GM23338 (cell line): ENCODE data around the gene SHB.

Experiments
- CREB1 ChIP-seq: fragments of 250-450 bp; sonication (Bioruptor Pico); IDR thresholded peaks from 2 replicates; pipeline ENCODE4 v1.5.0; 2020; ENCODE audit warnings: low read depth, mild to moderate bottlenecking, moderate library complexity
- EZH2 ChIP-seq: fragments of 200-600 bp; sonication (generic); IDR thresholded peaks from one replicate; pipeline ENCODE4 v1.8.0; 2017; ENCODE audit warnings: antibody characterized with exemption, mild to moderate bottlenecking, low read depth; ENCODE audit not compliant: unreplicated experiment
- EZH2phosphoT487 ChIP-seq: fragments of 200-600 bp; sonication (generic); IDR thresholded peaks from one replicate; pipeline ENCODE4 v1.8.1; 2018; ENCODE audit warnings: antibody characterized with exemption; ENCODE audit not compliant: unreplicated experiment
- JUNB ChIP-seq: IDR thresholded peaks from one replicate; pipeline ENCODE4 v1.6.1; 2016; ENCODE audit warnings: antibody characterized with exemption; ENCODE audit not compliant: unreplicated experiment
- POLR2AphosphoS5 ChIP-seq: IDR thresholded peaks from 2 replicates; pipeline ENCODE4 v1.6.1; 2016; ENCODE audit warnings: antibody characterized with exemption, low read depth
- STAT1 ChIP-seq: IDR thresholded peaks from one replicate; pipeline ENCODE4 v1.6.1; 2016; ENCODE audit warnings: antibody characterized with exemption; ENCODE audit not compliant: unreplicated experiment
- ZNF114 ChIP-seq: fragments of 250-450 bp; sonication (Bioruptor Pico); IDR thresholded peaks from 2 replicates; pipeline ENCODE4 v1.5.0; 2020; ENCODE audit warnings: mild to moderate bottlenecking, moderate library complexity
- ZNF331 ChIP-seq: fragments of 250-450 bp; sonication (Bioruptor Pico); IDR thresholded peaks from 2 replicates; pipeline ENCODE4 v1.5.0; 2020; ENCODE audit warnings: low read depth, mild to moderate bottlenecking, moderate library complexity
- TF ChIP-seq, protein P1 (sequence below): IDR thresholded peaks from 2 replicates; pipeline ENCODE4 v1.6.1; 2016; ENCODE audit warnings: antibody characterized with exemption
- TF ChIP-seq, protein P2 (sequence below), 2 experiments: fragments of 200-600 bp in 1 of 2; sonication (generic) in 1 of 2; conservative IDR thresholded peaks; 2 replicates each; pipeline versions ENCODE4 v1.5.1 to v1.6.1; 2016 to 2017; ENCODE audit warnings: antibody characterized with exemption in 2 of 2, low read depth in 2 of 2, mild to moderate bottlenecking in 2 of 2, moderate library complexity in 1 of 2
- TF ChIP-seq, protein P3 (sequence below): IDR thresholded peaks from one replicate; pipeline ENCODE4 v1.6.1; 2018; ENCODE audit warnings: antibody characterized with exemption; ENCODE audit not compliant: unreplicated experiment
- TF ChIP-seq, protein P4 (sequence below): fragments of 250-450 bp; sonication (Bioruptor Pico); IDR thresholded peaks from 2 replicates; pipeline ENCODE4 v1.5.0; 2020; ENCODE audit warnings: mild to moderate bottlenecking, moderate library complexity

DNA sequence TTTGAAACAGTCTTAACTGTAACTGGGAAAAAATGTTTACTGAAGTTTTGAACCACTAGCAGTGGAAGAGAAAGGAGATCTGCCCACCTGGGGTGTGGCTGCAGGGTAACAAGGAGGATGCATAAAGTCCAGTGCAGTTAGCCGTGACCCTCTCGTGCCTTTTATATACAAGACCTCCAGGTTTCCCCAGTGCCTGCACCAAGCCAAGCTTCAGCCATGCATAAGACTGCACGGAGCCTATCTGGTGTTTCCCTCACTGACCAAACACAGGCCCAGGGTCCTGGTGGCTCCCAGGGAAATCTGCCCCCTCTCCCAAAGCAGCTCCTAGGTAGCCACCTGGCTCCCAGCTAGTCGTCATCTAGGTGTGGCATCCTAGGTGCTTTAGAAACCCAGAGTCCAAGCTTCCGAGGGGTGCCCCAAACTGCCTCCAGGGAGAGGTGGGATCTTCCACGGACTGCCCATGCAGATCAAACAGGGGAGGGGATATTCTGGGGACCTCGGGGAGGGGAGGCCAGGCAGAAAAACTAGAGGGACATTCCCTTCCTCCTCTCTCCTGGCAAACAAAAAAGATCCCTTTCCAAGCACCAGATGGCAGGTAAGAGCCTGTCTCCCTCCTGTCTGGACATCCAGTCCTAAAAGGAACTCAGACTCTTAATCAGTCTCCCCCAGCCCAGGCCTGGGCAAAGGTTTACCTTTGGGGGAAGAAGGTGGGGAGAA is 2.7 kb downstream of the SHB start:
- TF ChIP-seq, protein P1, sequence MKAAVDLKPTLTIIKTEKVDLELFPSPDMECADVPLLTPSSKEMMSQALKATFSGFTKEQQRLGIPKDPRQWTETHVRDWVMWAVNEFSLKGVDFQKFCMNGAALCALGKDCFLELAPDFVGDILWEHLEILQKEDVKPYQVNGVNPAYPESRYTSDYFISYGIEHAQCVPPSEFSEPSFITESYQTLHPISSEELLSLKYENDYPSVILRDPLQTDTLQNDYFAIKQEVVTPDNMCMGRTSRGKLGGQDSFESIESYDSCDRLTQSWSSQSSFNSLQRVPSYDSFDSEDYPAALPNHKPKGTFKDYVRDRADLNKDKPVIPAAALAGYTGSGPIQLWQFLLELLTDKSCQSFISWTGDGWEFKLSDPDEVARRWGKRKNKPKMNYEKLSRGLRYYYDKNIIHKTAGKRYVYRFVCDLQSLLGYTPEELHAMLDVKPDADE: no peak
- TF ChIP-seq, protein P2, sequence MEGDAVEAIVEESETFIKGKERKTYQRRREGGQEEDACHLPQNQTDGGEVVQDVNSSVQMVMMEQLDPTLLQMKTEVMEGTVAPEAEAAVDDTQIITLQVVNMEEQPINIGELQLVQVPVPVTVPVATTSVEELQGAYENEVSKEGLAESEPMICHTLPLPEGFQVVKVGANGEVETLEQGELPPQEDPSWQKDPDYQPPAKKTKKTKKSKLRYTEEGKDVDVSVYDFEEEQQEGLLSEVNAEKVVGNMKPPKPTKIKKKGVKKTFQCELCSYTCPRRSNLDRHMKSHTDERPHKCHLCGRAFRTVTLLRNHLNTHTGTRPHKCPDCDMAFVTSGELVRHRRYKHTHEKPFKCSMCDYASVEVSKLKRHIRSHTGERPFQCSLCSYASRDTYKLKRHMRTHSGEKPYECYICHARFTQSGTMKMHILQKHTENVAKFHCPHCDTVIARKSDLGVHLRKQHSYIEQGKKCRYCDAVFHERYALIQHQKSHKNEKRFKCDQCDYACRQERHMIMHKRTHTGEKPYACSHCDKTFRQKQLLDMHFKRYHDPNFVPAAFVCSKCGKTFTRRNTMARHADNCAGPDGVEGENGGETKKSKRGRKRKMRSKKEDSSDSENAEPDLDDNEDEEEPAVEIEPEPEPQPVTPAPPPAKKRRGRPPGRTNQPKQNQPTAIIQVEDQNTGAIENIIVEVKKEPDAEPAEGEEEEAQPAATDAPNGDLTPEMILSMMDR (conservative IDR thresholded peaks at IDR 0.05; ENCODE audit: low read depth in 2 of 2): peak in 1 of 2 experiments; percentile 19; a peak in 2 of 4 replicates
- TF ChIP-seq STAT1: no peak
- no peak for TF ChIP-seq CREB1 (CRISPR knock-in tag)
- TF ChIP-seq EZH2: no peak
- TF ChIP-seq POLR2AphosphoS5: no peak
- no peak for TF ChIP-seq ZNF331 (CRISPR knock-in tag)
- TF ChIP-seq, protein P3, sequence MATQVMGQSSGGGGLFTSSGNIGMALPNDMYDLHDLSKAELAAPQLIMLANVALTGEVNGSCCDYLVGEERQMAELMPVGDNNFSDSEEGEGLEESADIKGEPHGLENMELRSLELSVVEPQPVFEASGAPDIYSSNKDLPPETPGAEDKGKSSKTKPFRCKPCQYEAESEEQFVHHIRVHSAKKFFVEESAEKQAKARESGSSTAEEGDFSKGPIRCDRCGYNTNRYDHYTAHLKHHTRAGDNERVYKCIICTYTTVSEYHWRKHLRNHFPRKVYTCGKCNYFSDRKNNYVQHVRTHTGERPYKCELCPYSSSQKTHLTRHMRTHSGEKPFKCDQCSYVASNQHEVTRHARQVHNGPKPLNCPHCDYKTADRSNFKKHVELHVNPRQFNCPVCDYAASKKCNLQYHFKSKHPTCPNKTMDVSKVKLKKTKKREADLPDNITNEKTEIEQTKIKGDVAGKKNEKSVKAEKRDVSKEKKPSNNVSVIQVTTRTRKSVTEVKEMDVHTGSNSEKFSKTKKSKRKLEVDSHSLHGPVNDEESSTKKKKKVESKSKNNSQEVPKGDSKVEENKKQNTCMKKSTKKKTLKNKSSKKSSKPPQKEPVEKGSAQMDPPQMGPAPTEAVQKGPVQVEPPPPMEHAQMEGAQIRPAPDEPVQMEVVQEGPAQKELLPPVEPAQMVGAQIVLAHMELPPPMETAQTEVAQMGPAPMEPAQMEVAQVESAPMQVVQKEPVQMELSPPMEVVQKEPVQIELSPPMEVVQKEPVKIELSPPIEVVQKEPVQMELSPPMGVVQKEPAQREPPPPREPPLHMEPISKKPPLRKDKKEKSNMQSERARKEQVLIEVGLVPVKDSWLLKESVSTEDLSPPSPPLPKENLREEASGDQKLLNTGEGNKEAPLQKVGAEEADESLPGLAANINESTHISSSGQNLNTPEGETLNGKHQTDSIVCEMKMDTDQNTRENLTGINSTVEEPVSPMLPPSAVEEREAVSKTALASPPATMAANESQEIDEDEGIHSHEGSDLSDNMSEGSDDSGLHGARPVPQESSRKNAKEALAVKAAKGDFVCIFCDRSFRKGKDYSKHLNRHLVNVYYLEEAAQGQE: no peak
- no peak for TF ChIP-seq EZH2phosphoT487
- TF ChIP-seq JUNB: no peak
- TF ChIP-seq ZNF114 (CRISPR knock-in tag): no peak
- TF ChIP-seq, protein P4, sequence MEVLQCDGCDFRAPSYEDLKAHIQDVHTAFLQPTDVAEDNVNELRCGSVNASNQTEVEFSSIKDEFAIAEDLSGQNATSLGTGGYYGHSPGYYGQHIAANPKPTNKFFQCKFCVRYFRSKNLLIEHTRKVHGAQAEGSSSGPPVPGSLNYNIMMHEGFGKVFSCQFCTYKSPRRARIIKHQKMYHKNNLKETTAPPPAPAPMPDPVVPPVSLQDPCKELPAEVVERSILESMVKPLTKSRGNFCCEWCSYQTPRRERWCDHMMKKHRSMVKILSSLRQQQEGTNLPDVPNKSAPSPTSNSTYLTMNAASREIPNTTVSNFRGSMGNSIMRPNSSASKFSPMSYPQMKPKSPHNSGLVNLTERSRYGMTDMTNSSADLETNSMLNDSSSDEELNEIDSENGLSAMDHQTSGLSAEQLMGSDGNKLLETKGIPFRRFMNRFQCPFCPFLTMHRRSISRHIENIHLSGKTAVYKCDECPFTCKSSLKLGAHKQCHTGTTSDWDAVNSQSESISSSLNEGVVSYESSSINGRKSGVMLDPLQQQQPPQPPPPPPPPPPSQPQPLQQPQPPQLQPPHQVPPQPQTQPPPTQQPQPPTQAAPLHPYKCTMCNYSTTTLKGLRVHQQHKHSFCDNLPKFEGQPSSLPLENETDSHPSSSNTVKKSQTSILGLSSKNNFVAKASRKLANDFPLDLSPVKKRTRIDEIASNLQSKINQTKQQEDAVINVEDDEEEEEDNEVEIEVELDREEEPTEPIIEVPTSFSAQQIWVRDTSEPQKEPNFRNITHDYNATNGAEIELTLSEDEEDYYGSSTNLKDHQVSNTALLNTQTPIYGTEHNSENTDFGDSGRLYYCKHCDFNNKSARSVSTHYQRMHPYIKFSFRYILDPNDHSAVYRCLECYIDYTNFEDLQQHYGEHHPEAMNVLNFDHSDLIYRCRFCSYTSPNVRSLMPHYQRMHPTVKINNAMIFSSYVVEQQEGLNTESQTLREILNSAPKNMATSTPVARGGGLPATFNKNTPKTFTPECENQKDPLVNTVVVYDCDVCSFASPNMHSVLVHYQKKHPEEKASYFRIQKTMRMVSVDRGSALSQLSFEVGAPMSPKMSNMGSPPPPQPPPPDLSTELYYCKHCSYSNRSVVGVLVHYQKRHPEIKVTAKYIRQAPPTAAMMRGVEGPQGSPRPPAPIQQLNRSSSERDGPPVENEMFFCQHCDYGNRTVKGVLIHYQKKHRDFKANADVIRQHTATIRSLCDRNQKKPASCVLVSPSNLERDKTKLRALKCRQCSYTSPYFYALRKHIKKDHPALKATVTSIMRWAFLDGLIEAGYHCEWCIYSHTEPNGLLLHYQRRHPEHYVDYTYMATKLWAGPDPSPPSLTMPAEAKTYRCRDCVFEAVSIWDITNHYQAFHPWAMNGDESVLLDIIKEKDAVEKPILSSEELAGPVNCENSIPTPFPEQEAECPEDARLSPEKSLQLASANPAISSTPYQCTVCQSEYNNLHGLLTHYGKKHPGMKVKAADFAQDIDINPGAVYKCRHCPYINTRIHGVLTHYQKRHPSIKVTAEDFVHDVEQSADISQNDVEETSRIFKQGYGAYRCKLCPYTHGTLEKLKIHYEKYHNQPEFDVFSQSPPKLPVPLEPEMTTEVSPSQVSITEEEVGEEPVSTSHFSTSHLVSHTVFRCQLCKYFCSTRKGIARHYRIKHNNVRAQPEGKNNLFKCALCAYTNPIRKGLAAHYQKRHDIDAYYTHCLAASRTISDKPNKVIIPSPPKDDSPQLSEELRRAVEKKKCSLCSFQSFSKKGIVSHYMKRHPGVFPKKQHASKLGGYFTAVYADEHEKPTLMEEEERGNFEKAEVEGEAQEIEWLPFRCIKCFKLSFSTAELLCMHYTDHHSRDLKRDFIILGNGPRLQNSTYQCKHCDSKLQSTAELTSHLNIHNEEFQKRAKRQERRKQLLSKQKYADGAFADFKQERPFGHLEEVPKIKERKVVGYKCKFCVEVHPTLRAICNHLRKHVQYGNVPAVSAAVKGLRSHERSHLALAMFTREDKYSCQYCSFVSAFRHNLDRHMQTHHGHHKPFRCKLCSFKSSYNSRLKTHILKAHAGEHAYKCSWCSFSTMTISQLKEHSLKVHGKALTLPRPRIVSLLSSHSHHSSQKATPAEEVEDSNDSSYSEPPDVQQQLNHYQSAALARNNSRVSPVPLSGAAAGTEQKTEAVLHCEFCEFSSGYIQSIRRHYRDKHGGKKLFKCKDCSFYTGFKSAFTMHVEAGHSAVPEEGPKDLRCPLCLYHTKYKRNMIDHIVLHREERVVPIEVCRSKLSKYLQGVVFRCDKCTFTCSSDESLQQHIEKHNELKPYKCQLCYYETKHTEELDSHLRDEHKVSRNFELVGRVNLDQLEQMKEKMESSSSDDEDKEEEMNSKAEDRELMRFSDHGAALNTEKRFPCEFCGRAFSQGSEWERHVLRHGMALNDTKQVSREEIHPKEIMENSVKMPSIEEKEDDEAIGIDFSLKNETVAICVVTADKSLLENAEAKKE (CRISPR knock-in tag): no peak
